GM12878 (cell line): ENCODE data around the gene CBFA2T3. TPM values are rescaled to one million over a fixed set of nuclear protein-coding genes. Genes with fewer than 3 reads are reported as not detected.

ENCODE experiments used
- ATAC-seq: fragments of 200-7000 bp; cut with Tn5 transposase; 3 replicates; pipeline ENCODE4 v1.9.1; 2020; ENCODE audit warnings: mild to moderate bottlenecking, moderate library complexity
- BruUV-seq: library from RNA; stranded (reverse); fragments of 400-500 nt; replicated peaks from 2 replicates; lab custom pipeline; 2021; lab: Mats Ljungman, UMichigan
- CTCF ChIA-PET: fragments of 300-600 bp; sonication (Branson Sonifier 250); formaldehyde crosslinking; extraction: SDS; loops from one replicate; lab custom pipeline; 2021; ENCODE audit warnings: inconsistent platforms; lab: Yijun Ruan, JAX
- POLR2A ChIA-PET: fragments of 350-600 bp; formaldehyde crosslinking; extraction: SDS; loops from one replicate; lab custom pipeline; 2021; ENCODE audit warnings: inconsistent platforms; lab: Charles Lee
- RAD21 ChIA-PET: fragments of 300-600 bp; sonication (Branson Sonifier 250); formaldehyde crosslinking; loops from one replicate; lab custom pipeline; 2023; ENCODE audit warnings: antibody characterized with exemption; ENCODE audit not compliant: unreplicated experiment; lab: Charles Lee
- SMC1A ChIA-PET: fragments of 300-600 bp; sonication (Branson Sonifier 250); formaldehyde crosslinking; loops from one replicate; lab custom pipeline; 2023; ENCODE audit not compliant: unreplicated experiment, uncharacterized antibody; lab: Charles Lee
- DNase-seq: peaks from one replicate; pipeline ENCODE4 v3.0.0-alpha.2; 2011; ENCODE audit warnings: low read depth, low spot score
- FAIRE-seq: peaks from 3 replicates; lab custom pipeline; 2011; peaks lifted over from hg19 to GRCh38; lab: Jason Lieb, UNC
- H2AFZ ChIP-seq: 2 replicates; pipeline ENCODE4 v1.6.0; 2011; ENCODE audit warnings: low read depth, low read length, control low read depth; ENCODE audit not compliant: control insufficient read depth
- H3K27ac ChIP-seq: 2 replicates; pipeline ENCODE4 v1.5.1; 2011; ENCODE audit warnings: control low read depth; ENCODE audit not compliant: control insufficient read depth, insufficient read depth
- H3K27me3 ChIP-seq, 2 experiments: replicated peaks in 1 of 2; 2 replicates each; pipeline versions ENCODE4 v1.6.0 to v1.6.1; 2011; ENCODE audit warnings: low read length in 1 of 2; ENCODE audit not compliant: control insufficient read depth in 2 of 2, insufficient read depth in 2 of 2
- H3K36me3 ChIP-seq, 2 experiments: 2 replicates each; pipeline ENCODE4 v1.5.1; 2011; ENCODE audit warnings: low read length in 1 of 2; ENCODE audit not compliant: control insufficient read depth in 2 of 2, insufficient read depth in 2 of 2
- H3K4me1 ChIP-seq: 2 replicates; pipeline ENCODE4 v1.6.1; 2011; ENCODE audit warnings: mild to moderate bottlenecking, low read length, moderate library complexity, mixed read lengths; ENCODE audit not compliant: control insufficient read depth, insufficient read depth
- H3K4me2 ChIP-seq: 2 replicates; pipeline ENCODE4 v1.6.0; 2011; ENCODE audit warnings: control low read depth; ENCODE audit not compliant: control insufficient read depth, insufficient read depth
- H3K4me3 ChIP-seq: fragments of 200-600 bp; sonication (generic); 2 replicates; pipeline ENCODE4 v1.5.1; 2016
- H3K79me2 ChIP-seq: 2 replicates; pipeline ENCODE4 v1.6.0; 2011; ENCODE audit warnings: low read length; ENCODE audit not compliant: control insufficient read depth, insufficient read depth
- H3K9ac ChIP-seq: 2 replicates; pipeline ENCODE4 v1.8.0; 2011; ENCODE audit warnings: low read length, control low read depth, mixed read lengths; ENCODE audit not compliant: control insufficient read depth, insufficient read depth
- H3K9me3 ChIP-seq: replicated peaks from 3 replicates; pipeline ENCODE4 v1.5.1; 2011; ENCODE audit warnings: mild to moderate bottlenecking, low read length; ENCODE audit not compliant: control insufficient read depth, insufficient read depth
- H4K20me1 ChIP-seq: 2 replicates; pipeline ENCODE4 v1.6.0; 2011; ENCODE audit not compliant: control insufficient read depth, insufficient read depth
- BACH1 ChIP-seq: fragments of 450-650 bp; IDR thresholded peaks from 2 replicates; pipeline ENCODE4 v1.6.1; 2017; ENCODE audit warnings: mild to moderate bottlenecking, borderline replicate concordance
- BCL11A ChIP-seq: IDR thresholded peaks from 2 replicates; pipeline ENCODE4 v1.6.1; 2011; ENCODE audit warnings: low read depth, low read length
- CEBPZ ChIP-seq: fragments of 150-350 bp; IDR thresholded peaks from 2 replicates; pipeline ENCODE4 v1.6.1; 2016; ENCODE audit warnings: low read depth, low read length
- E2F4 ChIP-seq: IDR thresholded peaks from 2 replicates; pipeline ENCODE4 v1.6.1; 2012; ENCODE audit warnings: low read depth, low read length, improper control_type of control experiment
- EGR1 ChIP-seq, 2 experiments: IDR thresholded peaks; 1 replicate in 1 of 2; 2 replicates in 1 of 2; pipeline ENCODE4 v1.6.1; 2011 to 2012; ENCODE audit warnings: low read depth in 2 of 2, low read length in 2 of 2, borderline replicate concordance in 1 of 2, mild to moderate bottlenecking in 1 of 2, moderate library complexity in 1 of 2
- ESRRA ChIP-seq: IDR thresholded peaks from 2 replicates; pipeline ENCODE4 v1.6.1; 2012; ENCODE audit warnings: mild to moderate bottlenecking, low read length, improper control_type of control experiment
- EZH2 ChIP-seq: IDR thresholded peaks from 2 replicates; pipeline ENCODE4 v1.6.1; 2012; ENCODE audit warnings: low read depth, mild to moderate bottlenecking, control low read depth, inconsistent platforms, low read length, borderline replicate concordance; ENCODE audit not compliant: control insufficient read depth
- FOS ChIP-seq: IDR thresholded peaks from 3 replicates; pipeline ENCODE4 v1.6.1; 2011; ENCODE audit warnings: borderline replicate concordance; ENCODE audit not compliant: insufficient read length; ENCODE audit errors: extremely low read depth
- HDAC6 ChIP-seq: fragments of 200-600 bp; sonication (generic); IDR thresholded peaks from one replicate; pipeline ENCODE4 v1.8.0; 2017; ENCODE audit warnings: antibody characterized with exemption; ENCODE audit not compliant: unreplicated experiment
- MTA3 ChIP-seq: IDR thresholded peaks from 2 replicates; pipeline ENCODE4 v1.6.1; 2012; ENCODE audit warnings: low read length, inconsistent platforms, borderline replicate concordance
- MXI1 ChIP-seq: fragments of 150-350 bp; IDR thresholded peaks from 2 replicates; pipeline ENCODE4 v1.6.1; 2011; ENCODE audit warnings: low read depth, mild to moderate bottlenecking, inconsistent platforms, low read length, improper control_type of control experiment
- PAX8 ChIP-seq: fragments of 450-650 bp; IDR thresholded peaks from 2 replicates; pipeline ENCODE4 v1.6.1; 2017; ENCODE audit warnings: mild to moderate bottlenecking, moderate library complexity
- RB1 ChIP-seq: fragments of 450-650 bp; formaldehyde crosslinking; IDR thresholded peaks from 2 replicates; pipeline ENCODE4 v1.6.1; 2017; ENCODE audit warnings: mild to moderate bottlenecking, borderline replicate concordance
- TCF12 ChIP-seq: IDR thresholded peaks from 2 replicates; pipeline ENCODE4 v1.6.1; 2011; ENCODE audit warnings: low read depth, mild to moderate bottlenecking, low read length
- WGBS: methylation state at CpG from one replicate; pipeline ENCODE4 v1.1.6; 2016; ENCODE audit warnings: low lambda C conversion rate; ENCODE audit not compliant: insufficient replicate concordance, insufficient coverage; ENCODE audit errors: missing lambda C conversion rate; 5-methylcytosine and 5-hydroxymethylcytosine counted together
- in situ Hi-C: fragments of 300-500 bp; cut with MboI; formaldehyde crosslinking; loops from 9 replicates; pipeline ENCODE4 v1.14.3; 2018; ENCODE audit warnings: mixed read lengths
- intact Hi-C: fragments of 100-400 bp; cut with micrococcal nuclease; formaldehyde crosslinking; loops from one replicate; pipeline ENCODE4 v1.14.2; 2022; ENCODE audit not compliant: unreplicated experiment
- polyA plus RNA-seq, 11 experiments: library from polyadenylated mRNA; depleted of rRNA in 4 of 11; unstranded in 6 of 11; stranded (reverse) in 5 of 11; fragments of >200 nt; fragmentation: Nextera tagmentation in 4 of 11; fragmentation: Illumina TruSeq in 1 of 11; extraction: Ambion mirVana in 4 of 11; extraction: Trizol in 1 of 11; gene quantifications; 1 replicate in 1 of 11; 2 replicates in 10 of 11; pipeline versions ENCODE4 v1.2.1 to v1.2.3, GENCODE V29; 2011 to 2016; ENCODE audit warnings: inconsistent platforms in 2 of 11, missing spikeins in 2 of 11, low read depth in 1 of 11
- total RNA-seq, 4 experiments: library from RNA; depleted of rRNA in 3 of 4; stranded (reverse); fragments of >200 nt in 3 of 4; fragmentation: Illumina TruSeq in 1 of 4; extraction: Trizol in 1 of 4; gene quantifications; 2 replicates each; pipeline versions ENCODE4 v1.2.1 to v1.2.3, GENCODE V29; 2013 to 2021

Gene CBFA2T3
- total and polyA plus RNA-seq, 10 of the 15 experiments (the other 5 are each of a cell fraction or from before 2014, with no cell fraction given) = 0.69 to 42.6 (median 4.5) TPM

- ATAC-seq (no peak), DNase-seq (no peak), FAIRE-seq (no peak)
- Histone ChIP-seq H3K27ac (no peak overlapping the region), H2AFZ (no peak overlapping the region), H3K36me3 (no peaks in the 10 kb centered on the region), H3K4me3 (no peak overlapping the region), H3K27me3 (no peaks in the 10 kb centered on the region), H3K9ac (no peak overlapping the region), H3K9me3 (no peaks in the 10 kb centered on the region; the same call in 2 of the 3 replicates), H3K4me2 (no peak overlapping the region), H4K20me1 (no peaks in the 10 kb centered on the region)
- ChIA-PET SMC1A (no interaction called here), POLR2A (no interaction called here), CTCF (no interaction called here)
- in situ Hi-C loops = no loop called here
- WGBS = 35% methylated on average over 14 of the region's 14 CpGs
- TF ChIP-seq BACH1 = no peak
- TF ChIP-seq ESRRA = no peak
- TF ChIP-seq RB1 = no peak
- TF ChIP-seq BCL11A = no peak
- TF ChIP-seq CEBPZ = no peak
- TF ChIP-seq E2F4 = no peak
- no peak for TF ChIP-seq TCF12
- TF ChIP-seq EGR1 (IDR thresholded peaks at IDR 0.05; ENCODE audit: borderline replicate concordance in 1 of 2, low read depth in 2 of 2, low read length in 2 of 2) = no peak
- TF ChIP-seq PAX8 = no peak
- no peak for TF ChIP-seq MTA3
- no peak for TF ChIP-seq EZH2
- no peak for TF ChIP-seq MXI1
- TF ChIP-seq HDAC6 = no peak
- no peak for TF ChIP-seq FOS
- TF ChIP-seq, all 136 proteins: peak for 0
- BruUV-seq = no TSS peak
- RAD21 ChIA-PET = interaction anchor here (1.2 kb wide), 1 partner anchor 38 kb away, joined by 3 read pairs; no protein-coding TSS in a partner anchor
- no peaks in the 10 kb centered on the region for H3K79me2 ChIP-seq
- H3K4me1 ChIP-seq = no peaks in the 10 kb centered on the region
- intact Hi-C loops = no loop called here
Observed at GRCh38 chr16:89010210-89010925, 33.4 kb upstream of the CBFA2T3 start.
